H9 (cell line): ENCODE measurements around the gene OR52E1. TPM values are rescaled to one million over a fixed set of nuclear protein-coding genes. Genes with fewer than 3 reads are reported as not detected.

Experiments used
- DNase-seq: peaks from one replicate; pipeline ENCODE4 v3.0.0-alpha.2; 2017
- H2AFZ ChIP-seq: one replicate; pipeline ENCODE4 v1.6.1; 2013; ENCODE audit warnings: mild to moderate bottlenecking, low read length, control low read depth, moderate library complexity
- H2AK5ac ChIP-seq: 2 replicates; pipeline ENCODE4 v1.6.1; 2013; ENCODE audit warnings: low read length, control low read depth, mixed read lengths; ENCODE audit not compliant: insufficient read length
- H2BK120ac ChIP-seq: one replicate; pipeline ENCODE4 v1.6.1; 2013; ENCODE audit warnings: low read depth, mild to moderate bottlenecking, low read length, control low read depth, inconsistent platforms; ENCODE audit not compliant: poor library complexity, severe bottlenecking
- H2BK12ac ChIP-seq: 2 replicates; pipeline ENCODE4 v1.6.1; 2013; ENCODE audit warnings: low read length, control low read depth, mixed read lengths, low read depth; ENCODE audit not compliant: insufficient read length
- H2BK15ac ChIP-seq: 2 replicates; pipeline ENCODE4 v1.6.1; 2013; ENCODE audit warnings: low read depth, low read length, control low read depth
- H2BK20ac ChIP-seq: one replicate; pipeline ENCODE4 v1.6.1; 2013; ENCODE audit warnings: low read depth, mild to moderate bottlenecking, low read length, control low read depth, inconsistent platforms; ENCODE audit not compliant: poor library complexity, severe bottlenecking
- H2BK5ac ChIP-seq: 2 replicates; pipeline ENCODE4 v1.6.1; 2013; ENCODE audit warnings: low read length, control low read depth, mixed read lengths; ENCODE audit not compliant: insufficient read length
- H3K14ac ChIP-seq: 2 replicates; pipeline ENCODE4 v1.6.1; 2013; ENCODE audit warnings: low read length, control low read depth; ENCODE audit not compliant: insufficient read depth
- H3K18ac ChIP-seq: 2 replicates; pipeline ENCODE4 v1.6.1; 2013; ENCODE audit warnings: low read depth, mild to moderate bottlenecking, mixed read lengths, low read length, control low read depth; ENCODE audit not compliant: insufficient read length
- H3K23ac ChIP-seq: 2 replicates; pipeline ENCODE4 v1.6.1; 2013; ENCODE audit warnings: low read length, control low read depth, mixed read lengths, low read depth; ENCODE audit not compliant: insufficient read length
- H3K23me2 ChIP-seq: 2 replicates; pipeline ENCODE4 v1.6.1; 2013; ENCODE audit warnings: low read depth, mild to moderate bottlenecking, mixed read lengths, low read length, control low read depth; ENCODE audit not compliant: insufficient read length, poor library complexity, severe bottlenecking
- H3K27ac ChIP-seq: 2 replicates; pipeline ENCODE4 v1.5.1; 2013; ENCODE audit warnings: low read length, control low read depth, mixed read lengths, low read depth; ENCODE audit not compliant: insufficient read length
- H3K27me3 ChIP-seq: 2 replicates; pipeline ENCODE4 v1.6.1; 2013; ENCODE audit warnings: low read length, control low read depth, inconsistent platforms; ENCODE audit not compliant: insufficient read depth
- H3K4ac ChIP-seq: 2 replicates; pipeline ENCODE4 v1.6.1; 2013; ENCODE audit warnings: low read depth, mild to moderate bottlenecking, control low read depth, inconsistent platforms, low read length, moderate library complexity
- H3K4me1 ChIP-seq: 2 replicates; pipeline ENCODE4 v1.6.1; 2013; ENCODE audit warnings: low read length, control low read depth, inconsistent platforms; ENCODE audit not compliant: insufficient read depth
- H3K4me2 ChIP-seq: 2 replicates; pipeline ENCODE4 v1.6.1; 2013; ENCODE audit warnings: low read length, control low read depth, mixed read lengths; ENCODE audit not compliant: insufficient read length, insufficient read depth
- H3K56ac ChIP-seq: 2 replicates; pipeline ENCODE4 v1.6.1; 2013; ENCODE audit warnings: low read depth, mild to moderate bottlenecking, mixed read lengths, low read length, control low read depth; ENCODE audit not compliant: insufficient read length
- H3K79me1 ChIP-seq: 2 replicates; pipeline ENCODE4 v1.6.1; 2013; ENCODE audit warnings: low read depth, mild to moderate bottlenecking, moderate library complexity, low read length, control low read depth, inconsistent platforms; ENCODE audit not compliant: insufficient read depth, poor library complexity, severe bottlenecking
- H3K79me2 ChIP-seq: 2 replicates; pipeline ENCODE4 v1.6.1; 2013; ENCODE audit warnings: low read length, control low read depth, inconsistent platforms; ENCODE audit not compliant: insufficient read depth
- H3K9ac ChIP-seq: 2 replicates; pipeline ENCODE4 v1.6.1; 2013; ENCODE audit warnings: low read length, control low read depth, mixed read lengths; ENCODE audit not compliant: insufficient read length; ENCODE audit errors: extremely low read depth
- H3K9me3 ChIP-seq: one replicate; pipeline ENCODE4 v1.6.1; 2013; ENCODE audit warnings: low read depth, low read length, inconsistent platforms; ENCODE audit not compliant: control insufficient read depth
- H3T11ph ChIP-seq: one replicate; pipeline ENCODE4 v1.6.1; 2013; ENCODE audit warnings: mild to moderate bottlenecking, low read length, control low read depth, inconsistent platforms
- H4K20me1 ChIP-seq: one replicate; pipeline ENCODE4 v1.6.1; 2013; ENCODE audit not compliant: control insufficient read depth, insufficient read length, insufficient read depth
- H4K5ac ChIP-seq: 2 replicates; pipeline ENCODE4 v1.6.1; 2013; ENCODE audit warnings: low read depth, mild to moderate bottlenecking, mixed read lengths, low read length, control low read depth; ENCODE audit not compliant: insufficient read length
- H4K8ac ChIP-seq: replicated peaks from 2 replicates; pipeline ENCODE4 v1.6.1; 2013; ENCODE audit warnings: low read length, control low read depth, mixed read lengths, low read depth; ENCODE audit not compliant: insufficient read length
- H4K91ac ChIP-seq: 2 replicates; pipeline ENCODE4 v1.6.1; 2013; ENCODE audit warnings: low read depth, mild to moderate bottlenecking, moderate library complexity, mixed read lengths, low read length, control low read depth; ENCODE audit not compliant: insufficient read length
- H3K27ac Mint-ChIP-seq, 3 experiments: 2 replicates in 2 of 3; 3 replicates in 1 of 3; pipeline ENCODE4 v1.8.0; 2020 to 2021; ENCODE audit warnings: mixed read lengths in 3 of 3, mild to moderate bottlenecking in 1 of 3, moderate library complexity in 1 of 3
- H3K27me3 Mint-ChIP-seq: 2 replicates; pipeline ENCODE4 v1.8.0; 2021; ENCODE audit warnings: low read depth, mild to moderate bottlenecking, moderate library complexity, mixed read lengths
- H3K36me3 Mint-ChIP-seq, 3 experiments: 2 replicates in 2 of 3; 3 replicates in 1 of 3; pipeline ENCODE4 v1.8.0; 2020 to 2021; ENCODE audit warnings: low read depth in 3 of 3, mixed read lengths in 3 of 3; ENCODE audit not compliant: insufficient read depth in 1 of 3
- H3K4me1 Mint-ChIP-seq, 2 experiments: 2 replicates each; pipeline ENCODE4 v1.8.0; 2020; ENCODE audit warnings: mixed read lengths in 2 of 2
- H3K4me3 Mint-ChIP-seq, 2 experiments: 2 replicates in 1 of 2; 3 replicates in 1 of 2; pipeline ENCODE4 v1.8.0; 2020 to 2021; ENCODE audit warnings: mild to moderate bottlenecking in 2 of 2, mixed read lengths in 2 of 2, moderate library complexity in 1 of 2
- H3K9me3 Mint-ChIP-seq, 2 experiments: 2 replicates in 1 of 2; 3 replicates in 1 of 2; pipeline ENCODE4 v1.8.0; 2020; ENCODE audit warnings: mild to moderate bottlenecking in 2 of 2, mixed read lengths in 2 of 2, moderate library complexity in 1 of 2
- CTCF ChIP-seq: fragments of 200-600 bp; sonication (generic); conservative IDR thresholded peaks from 3 replicates; pipeline ENCODE4 v1.8.0; 2021; ENCODE audit warnings: antibody characterized with exemption, mild to moderate bottlenecking
- WGBS: extraction: QIAGEN DNeasy Blood & Tissue Kit; methylation state at CpG from one replicate; pipeline ENCODE4 v1.1.7; 2013; ENCODE audit warnings: missing lambda C conversion rate, low lambda C conversion rate, mixed read lengths; ENCODE audit not compliant: insufficient read length; ENCODE audit errors: extremely low coverage; 5-methylcytosine and 5-hydroxymethylcytosine counted together
- total RNA-seq: library from RNA; stranded (reverse); gene quantifications from 2 replicates; pipeline ENCODE4 v1.2.1, GENCODE V29; 2021

The OR52E1 gene
- total RNA-seq, 1 experiment from 2014 or later: not detected

- Histone ChIP-seq H2BK15ac (no peak within 1 kb of the TSS), H2BK12ac (no peak within 1 kb of the TSS), H3T11ph (no peak within 1 kb of the TSS), H2BK5ac (no peak within 1 kb of the TSS), H3K79me1 (no peaks in the 10 kb centered on the region), H3K9ac (no peak within 1 kb of the TSS), H3K18ac (no peak within 1 kb of the TSS), H2BK20ac (no peak within 1 kb of the TSS), H3K4me1 (peaks cover 3% of the 10 kb centered on the region; the same call in 1 of the 2 replicates), H4K5ac (no peak within 1 kb of the TSS), H3K56ac (no peak within 1 kb of the TSS), H3K9me3 (no peaks in the 10 kb centered on the region), H3K27ac (no peak within 1 kb of the TSS), H3K4ac (no peak within 1 kb of the TSS), H3K79me2 (no peaks in the 10 kb centered on the region), H4K8ac (no peak within 1 kb of the TSS), H3K14ac (no peak within 1 kb of the TSS), H2AFZ (no peak within 1 kb of the TSS), H3K27me3 (no peaks in the 10 kb centered on the region), H3K23me2 (no peaks in the 10 kb centered on the region), H4K91ac (no peak within 1 kb of the TSS), H2BK120ac (no peak within 1 kb of the TSS), H3K23ac (no peak within 1 kb of the TSS), H2AK5ac (no peak within 1 kb of the TSS), H3K4me2 (no peak within 1 kb of the TSS), H4K20me1 (no peaks in the 10 kb centered on the region)
- Mint-ChIP-seq H3K9me3 (no peaks in the 10 kb centered on the region), H3K27ac (peak within 1 kb of the TSS in 1 of 3 experiments; percentile 21; a peak in 2 of 7 replicates), H3K4me1 (peaks cover 5 to 7% of the 10 kb centered on the region in 2 experiments), H3K36me3 (no peaks in the 10 kb centered on the region), H3K4me3 (no peak within 1 kb of the TSS), H3K27me3 (no peaks in the 10 kb centered on the region)
- DNase-seq: no peak
- WGBS: no CpG with 5 or more reads among the region's 1 CpG
- TF ChIP-seq CTCF: no peak
These were observed 23.1 kb upstream of the OR52E1 start, which contains the start of gene OR52J3 for GRCh38 chr11:5046226-5046625. Gene OR52J3, plus strand, starts transcription at chr11:5046526. Its CDS starts 0 bp downstream, at chr11:5046526.
